ENCODE results near the gene ZNF580.
A peak's percentile ranks its signal among the peaks of the same experiment; 100 is the strongest.

ZNF580 gene

DNA sequence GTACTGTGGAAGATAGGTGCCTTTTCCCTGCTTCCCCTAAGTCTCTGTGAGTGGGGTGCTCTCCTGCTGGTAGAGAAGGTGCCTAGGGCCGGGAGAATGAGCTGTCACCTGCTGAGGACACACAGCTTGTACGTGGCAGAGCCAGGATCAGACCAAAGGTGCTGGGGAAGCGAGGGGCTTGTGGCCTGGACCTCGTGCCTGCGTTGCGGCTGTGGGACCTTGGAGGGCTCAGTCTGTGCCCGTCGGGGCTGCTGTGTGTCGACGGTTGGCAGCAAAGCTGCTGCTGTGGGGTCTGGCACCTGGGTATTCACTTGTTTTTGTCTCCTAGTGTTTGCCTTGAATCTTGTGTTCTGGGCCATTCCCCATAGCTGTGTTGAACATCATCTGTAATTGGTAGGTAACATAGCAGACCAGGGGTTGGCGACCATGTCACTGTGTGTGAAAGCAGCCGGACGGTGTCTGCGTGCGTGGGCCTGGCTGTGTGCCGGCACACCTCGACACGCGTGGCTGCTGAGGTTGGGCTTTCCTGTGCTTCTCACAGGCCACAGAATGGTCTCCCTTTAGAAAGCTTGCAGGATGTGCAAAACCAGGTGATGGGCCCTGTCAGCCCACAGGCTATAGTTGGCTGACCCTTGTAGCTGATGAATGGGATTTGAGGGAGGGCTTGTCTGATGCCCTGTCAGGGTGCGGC is 23.2 kb downstream of the ZNF580 start:
- no peak for DNase-seq (ENCODE audit: low read depth)

DNA sequence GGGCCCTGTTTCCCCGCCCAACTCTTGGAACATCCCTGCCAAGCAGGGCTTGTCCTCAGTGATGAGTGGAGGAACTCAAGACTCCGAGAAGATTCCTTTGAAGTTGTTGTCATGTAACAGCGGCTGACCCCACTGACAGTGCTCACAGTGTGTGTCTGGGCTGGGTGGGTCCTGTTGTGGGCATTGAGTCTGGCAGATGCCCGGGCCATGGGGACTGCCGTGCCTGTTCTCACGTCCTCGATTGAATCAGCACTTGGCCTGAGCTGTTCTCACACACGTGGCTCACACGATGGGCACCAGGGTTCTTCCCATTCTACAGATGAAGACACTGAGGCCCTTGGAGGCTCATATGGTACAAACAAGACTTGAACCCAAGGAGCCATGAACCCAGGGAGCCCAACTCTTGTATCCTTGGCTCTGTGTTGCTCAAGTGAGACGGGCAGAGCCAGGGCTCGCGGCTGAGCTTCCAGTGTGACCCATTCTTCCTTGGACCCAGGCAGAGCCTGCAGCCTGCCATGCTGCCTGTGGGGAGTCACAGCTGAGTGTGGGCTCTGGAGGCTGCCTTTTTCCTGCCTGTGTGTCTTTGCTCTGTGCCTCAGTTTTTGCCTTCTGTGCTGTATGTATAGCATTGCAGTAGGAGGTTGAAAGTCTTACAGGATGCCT is 25.7 kb downstream of the ZNF580 start:
- DNase-seq (ENCODE audit: low read depth), result no peak

DNA sequence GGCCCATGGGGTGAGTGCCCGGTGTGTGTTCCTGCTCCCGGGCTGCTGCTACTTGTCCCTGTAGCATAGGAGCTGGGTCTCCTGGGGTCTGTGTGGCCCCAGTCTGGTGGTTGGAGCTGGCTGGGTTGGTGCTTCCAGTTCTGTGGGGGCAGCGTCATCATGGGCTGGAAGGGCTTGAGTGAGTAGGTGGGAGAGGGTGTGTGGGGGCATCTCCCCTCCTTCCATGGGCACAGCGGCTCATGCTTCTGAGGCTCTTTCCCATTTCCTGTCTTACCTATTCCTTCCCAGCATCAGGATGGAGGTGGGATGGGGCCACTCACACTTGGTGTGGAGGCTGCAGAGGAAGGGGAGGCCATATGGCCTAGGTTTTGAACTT is 26.2 kb downstream of the ZNF580 start:
- no peak for DNase-seq (ENCODE audit: low read depth)

DNA sequence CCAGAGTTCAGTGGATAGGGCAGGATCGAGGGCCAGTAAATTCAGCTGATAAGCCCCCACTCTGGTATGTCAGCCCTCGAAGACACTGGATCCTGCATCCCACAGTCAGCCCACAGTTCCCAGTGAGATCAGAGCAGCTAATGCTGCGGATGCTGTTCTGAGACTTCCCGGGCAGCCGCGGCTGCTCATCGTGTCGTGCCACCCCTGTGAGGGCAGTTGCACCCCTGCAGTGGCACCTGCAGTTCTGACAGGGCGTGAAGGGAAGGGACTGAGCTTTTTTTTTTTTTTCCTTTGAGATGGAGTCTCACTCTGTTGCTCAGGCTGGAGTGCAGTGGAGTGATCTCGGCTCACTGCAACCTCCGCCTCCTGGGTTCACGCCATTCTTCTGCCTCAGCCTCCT is 26.7 kb downstream of the ZNF580 start:
- no peak for DNase-seq (ENCODE audit: low read depth)

DNA sequence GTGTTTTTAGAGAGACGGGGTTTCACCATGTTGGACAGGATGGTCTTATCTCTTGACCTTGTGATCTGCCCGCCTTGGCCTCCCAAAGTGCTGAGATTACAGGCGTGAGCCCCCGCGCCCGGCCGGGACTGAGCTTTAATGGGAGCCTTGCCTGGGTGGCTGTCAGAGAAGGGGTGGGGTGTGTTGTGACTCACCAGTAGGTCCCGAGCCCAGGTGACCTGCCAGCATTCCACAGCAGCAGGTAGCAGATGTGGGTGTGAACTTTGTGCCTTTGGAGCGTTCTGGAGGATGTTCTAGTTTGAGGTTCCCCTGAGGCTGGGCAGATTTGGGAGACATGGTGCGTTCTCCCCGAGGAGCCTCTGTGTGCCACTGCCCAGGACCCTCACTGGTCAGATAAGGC is 27.2 kb downstream of the ZNF580 start:
- DNase-seq (ENCODE audit: low read depth), result no peak

DNA sequence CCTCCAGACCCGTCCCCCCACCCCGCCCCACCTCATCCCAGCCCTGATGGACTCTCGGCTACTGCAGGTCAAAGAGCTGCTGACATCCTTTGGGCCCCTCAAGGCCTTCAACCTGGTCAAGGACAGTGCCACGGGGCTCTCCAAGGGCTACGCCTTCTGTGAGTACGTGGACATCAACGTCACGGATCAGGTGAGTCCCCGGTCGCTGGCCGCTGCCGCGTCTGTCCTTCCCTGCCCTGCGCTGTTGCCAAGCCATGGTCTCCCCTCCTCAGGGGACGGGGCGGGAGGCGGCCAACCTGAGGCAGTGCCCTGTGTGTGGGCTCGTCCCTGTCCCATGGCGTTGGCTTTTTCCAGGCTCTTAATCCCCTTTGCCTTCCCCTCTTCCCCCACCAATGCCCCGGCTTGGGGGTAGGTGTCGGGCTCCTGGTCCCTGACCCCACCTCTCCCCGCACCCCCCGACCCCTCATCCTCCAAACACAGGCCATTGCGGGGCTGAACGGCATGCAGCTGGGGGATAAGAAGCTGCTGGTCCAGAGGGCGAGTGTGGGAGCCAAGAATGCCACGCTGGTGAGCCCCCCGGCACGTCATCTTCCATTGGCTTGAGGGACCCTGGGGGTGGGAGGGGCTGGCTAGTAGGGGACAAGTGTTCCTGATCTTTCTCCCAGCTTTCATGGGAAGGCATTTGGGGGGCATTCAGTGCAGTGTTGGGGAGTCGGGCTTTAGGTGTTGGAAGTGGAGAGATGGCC is 28.0 kb downstream of the ZNF580 start:
- DNase-seq (ENCODE audit: low read depth), result no peak

DNA sequence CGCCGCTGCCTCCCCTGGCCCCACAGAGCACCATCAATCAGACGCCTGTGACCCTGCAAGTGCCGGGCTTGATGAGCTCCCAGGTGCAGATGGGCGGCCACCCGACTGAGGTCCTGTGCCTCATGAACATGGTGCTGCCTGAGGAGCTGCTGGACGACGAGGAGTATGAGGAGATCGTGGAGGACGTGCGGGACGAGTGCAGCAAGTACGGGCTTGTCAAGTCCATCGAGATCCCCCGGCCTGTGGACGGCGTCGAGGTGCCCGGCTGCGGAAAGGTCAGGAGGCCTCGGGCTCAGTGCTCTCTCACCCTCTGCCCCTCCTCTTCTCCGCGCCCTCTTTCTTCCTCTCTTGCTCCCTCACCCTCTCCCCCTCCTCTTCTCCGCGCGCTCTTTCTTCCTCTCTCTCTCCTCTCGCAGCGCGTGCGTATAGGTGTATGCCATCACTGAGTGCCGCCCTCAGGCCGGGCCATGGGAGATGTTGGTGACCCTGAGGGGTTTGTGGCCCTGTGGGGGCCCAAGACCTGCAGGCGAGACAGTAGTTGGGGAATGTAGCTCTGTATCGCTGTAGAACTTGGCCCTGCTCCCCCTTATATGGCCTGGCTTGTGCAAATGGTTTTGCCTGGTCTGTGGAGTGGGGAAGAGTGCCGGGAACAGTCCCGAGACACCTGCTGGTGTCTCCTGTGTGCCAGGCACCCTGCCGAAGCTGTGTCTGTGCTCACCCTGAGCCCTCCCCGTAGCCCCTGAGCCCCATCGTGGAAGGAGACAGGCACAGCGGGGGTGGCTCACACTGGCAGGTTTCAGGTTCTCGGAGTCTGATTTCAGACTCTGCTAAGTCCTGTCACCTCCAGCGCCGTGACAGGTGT is 28.8 kb downstream of the ZNF580 start:
- no peak for DNase-seq (ENCODE audit: low read depth)

DNA sequence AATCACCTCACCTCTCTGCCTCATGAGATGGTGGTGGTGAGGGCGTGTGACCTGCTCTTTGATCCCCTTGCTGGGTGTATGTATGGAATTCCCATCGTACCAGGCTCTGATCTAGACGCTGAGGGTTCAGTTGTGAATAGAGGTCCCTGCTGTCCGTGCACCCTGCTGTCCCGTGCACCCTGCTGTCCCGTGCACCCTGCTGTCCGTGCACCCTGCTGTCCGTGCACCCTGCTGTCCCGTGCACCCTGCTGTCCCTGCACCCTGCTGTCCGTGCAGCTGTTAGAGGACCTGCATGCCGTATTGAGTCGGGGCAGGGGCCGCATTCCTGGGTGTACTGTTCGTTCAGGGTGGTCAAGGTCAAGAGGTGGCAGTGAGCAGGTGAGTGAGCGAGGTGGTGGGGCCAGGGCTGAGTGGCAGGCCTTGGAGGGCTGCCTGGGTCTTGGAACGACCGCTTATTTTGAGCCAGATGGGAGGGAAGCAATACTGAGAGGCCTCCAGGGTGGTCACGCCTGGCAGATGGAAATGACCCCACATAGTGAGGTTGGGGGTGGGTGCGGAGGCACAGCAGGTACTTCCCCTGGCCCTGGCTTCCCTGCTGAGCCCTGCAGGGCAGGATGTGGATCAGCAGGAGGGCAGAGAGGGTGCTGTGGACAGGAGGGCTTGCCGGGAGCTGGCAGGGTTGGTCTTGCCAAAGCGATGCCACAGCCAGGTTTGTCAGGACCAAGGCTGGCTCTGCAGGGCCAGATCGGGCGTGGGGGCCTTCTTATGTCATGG is 29.7 kb downstream of the ZNF580 start:
- DNase-seq (ENCODE audit: low read depth), result no peak

DNA sequence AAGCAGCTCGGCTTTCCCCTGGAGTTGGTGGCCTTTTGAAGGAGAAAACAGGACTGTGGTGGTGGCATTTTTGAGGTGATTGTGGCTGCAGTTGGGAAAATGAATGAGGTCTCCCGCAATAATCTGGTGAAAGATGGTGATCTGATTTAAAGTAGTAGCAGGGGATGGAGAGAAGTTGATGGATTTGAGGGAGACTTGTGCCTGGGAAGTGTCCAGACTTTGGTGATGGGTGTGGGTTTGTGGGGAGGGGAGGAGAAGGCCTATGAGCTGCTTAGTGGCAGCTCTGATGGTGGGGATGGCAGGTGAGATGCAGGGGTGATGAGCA is 30.2 kb downstream of the ZNF580 start:
- DNase-seq (ENCODE audit: low read depth), result no peak

DNA sequence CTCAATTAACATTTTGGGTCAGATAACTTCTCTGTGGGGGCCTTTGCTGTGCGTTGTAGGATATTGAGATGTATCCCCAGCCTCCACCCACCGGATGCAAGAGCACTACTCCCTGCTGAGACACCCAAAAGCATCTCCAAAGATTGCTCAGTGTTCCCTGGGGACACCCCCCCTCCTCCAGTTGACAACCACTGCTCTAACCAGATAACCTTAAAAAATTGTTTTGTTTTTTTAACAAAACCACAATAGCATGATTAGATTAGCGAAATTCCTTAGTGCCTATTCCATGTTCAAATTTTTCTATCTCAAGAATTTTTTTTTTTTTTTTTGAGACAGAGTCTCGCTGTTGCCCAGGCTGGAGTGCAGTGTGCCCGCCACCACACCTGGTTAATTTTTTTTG is 31.6 kb downstream of the ZNF580 start:
- DNase-seq (ENCODE audit: low read depth), result peak; percentile 75

DNA sequence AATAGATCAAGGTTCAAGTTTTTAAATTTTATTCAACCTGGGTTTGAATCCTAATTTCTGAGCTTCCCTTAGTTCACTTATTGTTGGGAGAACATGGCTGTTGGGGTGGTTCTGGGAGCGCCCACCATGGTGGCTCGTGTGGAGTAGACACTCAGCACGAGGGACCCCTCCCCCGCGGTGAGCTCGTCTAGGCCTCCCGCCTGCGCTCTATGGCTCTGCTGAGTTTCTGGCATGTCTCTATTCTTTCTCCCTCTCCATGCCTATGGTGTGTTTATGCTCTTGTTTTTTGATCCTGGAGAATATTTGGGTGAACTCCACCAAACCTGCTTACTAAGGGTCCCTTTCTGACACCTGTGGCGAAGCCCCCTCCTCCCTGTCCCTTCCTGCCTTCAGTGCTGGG is 32.7 kb downstream of the ZNF580 start:
- no peak for DNase-seq (ENCODE audit: low read depth)

DNA sequence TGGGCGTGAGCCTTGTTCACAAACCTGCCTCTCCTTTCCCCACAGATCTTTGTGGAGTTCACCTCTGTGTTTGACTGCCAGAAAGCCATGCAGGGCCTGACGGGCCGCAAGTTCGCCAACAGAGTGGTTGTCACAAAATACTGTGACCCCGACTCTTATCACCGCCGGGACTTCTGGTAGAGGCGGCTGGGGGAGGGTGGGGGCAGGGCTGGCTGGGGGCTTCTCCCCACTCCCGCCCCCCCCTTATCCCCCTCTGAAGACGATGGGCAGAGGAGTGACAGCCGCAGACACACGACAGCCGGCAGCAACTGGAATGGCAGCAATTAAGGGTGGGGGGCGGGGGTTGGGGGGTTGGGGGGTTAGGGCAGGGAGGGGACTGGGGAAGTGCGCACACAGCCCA is 33.1 kb downstream of the ZNF580 start:
- DNase-seq (ENCODE audit: low read depth), result no peak

DNA sequence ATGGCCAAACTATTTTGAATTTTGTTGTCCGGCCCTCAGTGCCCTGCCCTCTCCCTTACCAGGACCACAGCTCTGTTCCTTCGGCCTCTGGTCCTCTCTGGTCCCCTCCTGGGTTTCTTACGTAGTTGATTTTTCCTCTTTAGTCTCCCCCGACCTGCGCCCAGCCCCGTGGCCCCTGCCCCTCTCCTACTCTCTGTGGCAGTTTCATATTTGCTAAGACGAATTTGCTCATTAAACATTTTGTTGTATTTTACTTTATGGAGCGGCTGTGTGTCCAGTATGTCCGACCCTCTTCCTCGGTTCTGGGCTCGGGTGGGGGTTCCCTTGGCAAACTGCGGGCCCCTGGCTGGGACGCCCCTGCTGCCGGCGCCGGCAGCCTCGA is 33.6 kb downstream of the ZNF580 start:
- no peak for DNase-seq (ENCODE audit: low read depth)

DNA sequence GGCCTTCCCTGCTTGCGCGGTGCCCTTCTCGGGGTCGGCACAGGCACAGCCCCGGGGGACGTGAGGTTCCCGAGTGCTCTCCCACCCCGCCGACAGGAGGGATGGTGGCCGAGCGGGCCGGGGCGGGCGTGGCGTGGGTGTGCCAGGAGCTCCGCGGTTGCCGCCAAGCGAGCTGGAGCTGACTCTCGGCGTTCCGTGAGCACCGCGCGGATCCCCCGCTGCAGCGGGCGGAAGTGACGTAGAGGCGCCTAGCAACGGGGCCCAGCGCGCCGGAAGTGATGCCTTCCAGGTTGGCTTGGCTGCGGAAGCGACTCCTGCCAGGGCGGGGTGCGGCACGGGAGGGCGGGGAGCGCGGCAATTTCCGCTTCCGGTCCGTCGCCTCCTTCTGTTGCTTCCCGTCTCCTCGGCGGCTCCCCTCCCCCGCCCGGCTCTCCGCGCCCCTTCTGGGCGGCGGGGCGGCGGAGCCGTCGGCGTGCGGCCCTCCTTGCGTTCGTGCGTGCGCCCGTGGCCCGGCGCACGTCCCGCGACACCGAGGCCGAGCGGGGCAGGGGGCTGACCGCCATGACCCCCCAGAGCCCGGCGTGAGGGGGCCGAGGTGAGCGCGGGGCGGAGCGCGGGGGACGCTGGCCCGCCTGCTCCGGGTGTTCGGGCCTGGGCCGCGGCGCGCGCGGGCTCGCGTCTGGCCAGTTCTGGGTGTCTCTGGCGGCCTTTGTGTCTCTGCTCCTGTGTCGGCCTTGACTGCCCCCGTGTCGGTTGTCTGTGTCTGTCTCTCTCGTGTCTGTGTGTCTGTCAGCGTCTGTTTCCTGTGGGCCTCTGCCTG is 34.2 kb downstream of the ZNF580 start, which contains the start of gene EPN1:
TSS of gene EPN1 (plus strand) at position 386 of the 820 bp plus-strand sequence. CDS start 3,402 bp downstream, outside the sequence.
- DNase-seq (ENCODE audit: low read depth), result peak; percentile 94

DNA sequence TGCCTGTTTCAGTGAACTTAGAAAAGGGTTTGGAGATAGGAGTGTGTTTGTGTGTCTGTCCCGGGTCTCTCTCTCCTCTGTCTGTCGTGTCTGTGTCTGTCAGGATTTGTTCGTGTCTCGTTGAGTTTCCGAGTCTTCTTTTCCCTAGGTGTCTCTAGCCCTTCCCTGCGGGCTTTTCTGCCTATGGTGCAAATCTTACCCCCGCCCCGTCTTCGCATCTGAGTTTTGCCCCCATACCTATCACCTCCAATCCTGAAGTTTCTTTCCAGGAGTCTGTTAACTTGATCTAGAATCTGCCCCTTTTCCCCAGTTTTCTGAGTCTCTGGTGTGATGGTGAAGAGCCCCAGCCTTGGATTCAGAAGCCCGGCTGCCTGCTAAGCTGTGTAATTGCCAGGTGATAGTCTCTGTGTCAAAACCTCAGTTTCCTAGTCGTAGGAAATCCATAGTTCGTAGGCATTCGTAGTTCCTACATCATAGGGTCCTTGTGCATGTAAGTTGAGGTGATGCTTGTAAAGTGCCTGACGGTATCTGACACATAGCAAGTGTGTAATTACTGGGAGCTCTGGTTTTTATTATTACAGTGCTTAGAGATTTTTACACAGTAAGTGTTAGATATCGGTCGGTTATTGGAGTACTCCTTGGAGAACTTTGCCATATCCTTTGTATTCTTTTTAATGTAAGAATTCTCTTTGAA is 35.0 kb downstream of the ZNF580 start:
- no peak for DNase-seq (ENCODE audit: low read depth)

DNA sequence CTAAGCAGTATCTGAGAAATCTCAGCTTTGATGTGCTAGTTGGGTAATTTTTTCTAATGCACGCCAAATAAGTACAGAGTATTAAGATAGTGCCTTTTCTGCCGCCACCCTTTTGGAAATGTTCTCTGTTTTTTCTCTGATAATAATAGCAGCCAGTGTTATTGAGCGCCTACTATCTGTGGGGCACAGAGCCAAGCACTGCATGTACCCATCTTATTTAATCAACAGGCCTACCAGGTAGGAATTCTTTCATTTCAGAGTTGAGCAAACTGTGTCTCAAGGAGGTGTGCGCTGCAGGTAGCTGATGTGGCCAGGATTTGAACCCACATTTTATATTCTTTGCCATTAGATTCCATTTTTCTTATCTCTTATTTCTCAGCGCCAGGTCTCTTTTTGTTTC is 35.6 kb downstream of the ZNF580 start:
- no peak for DNase-seq (ENCODE audit: low read depth)

DNA sequence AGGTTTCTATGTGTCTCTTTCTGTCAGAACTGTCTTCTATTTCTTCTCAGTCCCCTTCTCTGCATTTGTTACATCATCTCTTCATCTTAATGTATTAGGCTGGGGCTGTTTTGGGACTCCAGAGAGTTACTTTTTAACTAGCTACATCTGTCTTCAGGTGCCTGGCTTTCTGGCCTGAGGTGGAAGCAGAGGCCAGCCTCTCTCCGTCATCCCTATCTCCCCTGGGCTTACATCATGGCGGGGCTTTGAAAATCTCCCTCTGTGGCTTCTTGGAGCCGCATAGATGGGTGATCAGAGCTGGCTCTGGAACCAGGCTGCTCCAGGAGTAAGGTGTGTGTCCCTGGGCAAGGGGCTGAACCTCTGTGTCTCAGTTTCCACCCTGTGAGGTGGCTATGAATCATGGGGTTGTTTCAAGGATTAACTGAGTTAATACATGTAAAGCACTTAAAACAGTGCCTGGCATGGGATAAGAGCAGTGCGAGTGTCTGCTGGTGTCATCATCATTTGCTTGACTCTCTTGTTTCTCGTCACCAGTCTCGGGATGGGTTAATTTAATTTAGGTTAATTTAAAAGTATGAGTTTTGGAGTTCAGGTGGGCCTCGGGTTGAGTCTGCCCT is 36.2 kb downstream of the ZNF580 start:
- DNase-seq (ENCODE audit: low read depth), result no peak

DNA sequence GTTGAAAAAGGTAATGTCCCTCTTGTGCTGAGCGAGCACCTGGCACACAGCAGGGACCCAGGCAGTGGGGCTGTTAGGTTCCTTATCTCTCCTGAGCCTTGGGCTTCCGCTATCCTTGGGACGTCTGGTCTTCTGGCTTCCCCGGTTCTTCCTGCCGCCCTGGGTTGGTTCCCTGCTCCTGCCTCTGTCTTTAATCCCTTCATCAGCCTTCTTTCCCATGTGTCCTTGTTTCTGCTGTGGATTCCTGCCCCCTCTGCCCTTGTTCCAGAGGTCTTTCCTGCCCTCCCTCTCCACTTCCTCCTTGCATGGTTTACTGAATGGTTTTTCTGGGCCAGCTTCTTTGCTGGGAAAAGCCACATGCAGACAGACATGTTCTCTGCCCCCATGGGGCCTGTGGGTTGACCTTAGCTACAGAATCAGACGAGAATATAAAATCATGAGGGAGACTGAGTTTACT is 36.8 kb downstream of the ZNF580 start:
- no peak for DNase-seq (ENCODE audit: low read depth)

DNA sequence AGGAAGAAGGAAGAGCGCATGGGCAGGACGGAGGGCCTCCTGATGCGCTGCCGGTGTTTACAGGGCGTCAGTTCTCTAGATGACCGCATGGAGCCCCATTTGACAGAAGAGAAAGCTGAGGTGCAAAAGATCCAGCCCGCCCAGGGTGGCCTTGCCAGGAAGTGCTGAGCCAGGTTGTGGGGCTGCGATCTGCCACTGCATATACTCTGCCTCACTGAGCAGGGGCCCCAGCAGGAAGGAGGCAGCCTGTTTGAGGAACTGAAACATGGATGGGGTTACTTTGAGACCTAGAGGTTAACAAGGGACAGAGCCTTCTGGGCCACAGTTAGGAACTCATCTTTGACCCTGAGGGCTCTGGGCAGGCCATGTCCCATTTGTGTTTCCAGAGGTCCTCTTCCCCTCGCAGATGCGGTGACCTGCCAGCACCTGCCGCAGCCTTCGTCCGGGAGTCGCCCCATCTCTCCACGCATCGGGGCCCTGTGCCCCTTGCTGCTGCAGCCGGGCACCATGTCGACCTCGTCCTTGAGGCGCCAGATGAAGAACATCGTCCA is 37.4 kb downstream of the ZNF580 start:
- DNase-seq (ENCODE audit: low read depth), result no peak

All from amniotic epithelial cell (primary cell).